Karpas-422 (cell line): ENCODE measurements around the gene PIP4K2C. TPM values are rescaled to one million over a fixed set of nuclear protein-coding genes. Genes with fewer than 3 reads are reported as not detected.
"Not testable (repeated sequence)": the region's sequence is repeated elsewhere in the genome, so short reads cannot be mapped to it uniquely, and the experiment has no call there.

Experiments used
- DNase-seq: peaks from one replicate; pipeline ENCODE4 v3.0.0-alpha.2; 2015
- H2AFZ ChIP-seq: fragments of 200-600 bp; sonication (generic); 2 replicates; pipeline ENCODE4 v1.6.1; 2014; ENCODE audit warnings: antibody characterized with exemption, low read length, mixed read lengths
- H3K27ac ChIP-seq: fragments of 200-600 bp; sonication (generic); 2 replicates; pipeline ENCODE4 v1.5.1; 2014; ENCODE audit warnings: mild to moderate bottlenecking, low read length, moderate library complexity
- H3K27me3 ChIP-seq: fragments of 200-600 bp; sonication (generic); 2 replicates; pipeline ENCODE4 v1.6.1; 2014; ENCODE audit warnings: low read length, mixed read lengths
- H3K36me3 ChIP-seq: fragments of 200-600 bp; sonication (generic); 2 replicates; pipeline ENCODE4 v1.6.1; 2014; ENCODE audit warnings: low read length, mixed read lengths; ENCODE audit not compliant: insufficient read depth
- H3K4me1 ChIP-seq: fragments of 200-600 bp; sonication (generic); 2 replicates; pipeline ENCODE4 v1.6.1; 2014; ENCODE audit warnings: mild to moderate bottlenecking, low read length, mixed read lengths
- H3K4me2 ChIP-seq: fragments of 200-600 bp; sonication (generic); 2 replicates; pipeline ENCODE4 v1.6.1; 2014; ENCODE audit warnings: low read length, low read depth, mild to moderate bottlenecking; ENCODE audit not compliant: poor library complexity, severe bottlenecking
- H3K4me3 ChIP-seq: fragments of 200-600 bp; sonication (generic); 2 replicates; pipeline ENCODE4 v1.5.1; 2014; ENCODE audit warnings: mild to moderate bottlenecking, antibody characterized with exemption, low read length, mixed read lengths
- H3K79me2 ChIP-seq: fragments of 200-600 bp; sonication (generic); 2 replicates; pipeline ENCODE4 v1.6.1; 2014; ENCODE audit warnings: mild to moderate bottlenecking, low read length, mixed read lengths
- H3K9ac ChIP-seq: fragments of 200-600 bp; sonication (generic); 2 replicates; pipeline ENCODE4 v1.6.0; 2014; ENCODE audit warnings: low read length
- H3K9me2 ChIP-seq: fragments of 200-600 bp; sonication (generic), shearing (Covaris generic); replicated peaks from 2 replicates; pipeline ENCODE4 v1.6.0; 2014; ENCODE audit warnings: mild to moderate bottlenecking, low read length, moderate library complexity; ENCODE audit not compliant: insufficient read depth
- H3K9me3 ChIP-seq: fragments of 300-700, 200-600 bp; sonication (generic); 2 replicates; pipeline ENCODE4 v1.6.1; 2014; ENCODE audit warnings: low read length, mixed read lengths
- H4K20me1 ChIP-seq: fragments of 200-600 bp; sonication (generic); 2 replicates; pipeline ENCODE4 v1.6.1; 2014; ENCODE audit warnings: mild to moderate bottlenecking, antibody characterized with exemption, low read length, low read depth; ENCODE audit not compliant: insufficient read depth
- total RNA-seq: library from RNA; depleted of rRNA; stranded (reverse); fragments of >200 nt; shearing (Covaris generic); gene quantifications from 2 replicates; pipeline ENCODE4 v1.2.3, GENCODE V29; 2014; ENCODE audit warnings: low replicate concordance

The PIP4K2C gene
- total RNA-seq, 1 experiment from 2014 or later: 23.9 TPM

DNA sequence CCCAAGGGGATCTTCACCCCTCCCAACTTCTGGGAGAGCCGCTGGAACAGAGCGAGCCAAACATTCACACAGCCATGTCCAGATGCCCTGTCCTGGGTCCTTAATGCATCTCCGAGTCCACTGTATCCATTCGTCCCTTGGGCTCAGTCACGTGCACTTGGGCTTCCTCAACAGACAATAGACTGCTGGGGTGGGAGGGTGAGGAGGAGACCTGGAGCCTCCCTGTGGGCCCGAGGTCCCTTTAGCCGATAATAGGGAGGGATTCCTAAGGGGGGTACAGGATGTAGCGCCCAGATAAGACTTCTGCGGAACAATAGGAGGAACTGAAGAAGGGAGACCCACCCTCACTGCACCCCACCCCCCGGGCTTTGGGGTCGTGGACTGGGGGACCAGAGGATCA lies 26.9 kb downstream of the PIP4K2C start:
- H3K27ac ChIP-seq: no peak overlapping the region
- no peaks in the 10 kb centered on the region for H3K9me3 ChIP-seq
- DNase-seq: no peak
- H3K4me3 ChIP-seq: no peak overlapping the region
- H3K9me2 ChIP-seq: no peaks in the 10 kb centered on the region
- no peak overlapping the region for H3K4me2 ChIP-seq
- H3K36me3 ChIP-seq: no peaks in the 10 kb centered on the region
- no peaks in the 10 kb centered on the region for H4K20me1 ChIP-seq
- no peaks in the 10 kb centered on the region for H3K27me3 ChIP-seq
- no peaks in the 10 kb centered on the region for H3K79me2 ChIP-seq
- H3K4me1 ChIP-seq: peaks cover 22% of the 10 kb centered on the region
- no peak overlapping the region for H3K9ac ChIP-seq
- no peak overlapping the region for H2AFZ ChIP-seq

DNA sequence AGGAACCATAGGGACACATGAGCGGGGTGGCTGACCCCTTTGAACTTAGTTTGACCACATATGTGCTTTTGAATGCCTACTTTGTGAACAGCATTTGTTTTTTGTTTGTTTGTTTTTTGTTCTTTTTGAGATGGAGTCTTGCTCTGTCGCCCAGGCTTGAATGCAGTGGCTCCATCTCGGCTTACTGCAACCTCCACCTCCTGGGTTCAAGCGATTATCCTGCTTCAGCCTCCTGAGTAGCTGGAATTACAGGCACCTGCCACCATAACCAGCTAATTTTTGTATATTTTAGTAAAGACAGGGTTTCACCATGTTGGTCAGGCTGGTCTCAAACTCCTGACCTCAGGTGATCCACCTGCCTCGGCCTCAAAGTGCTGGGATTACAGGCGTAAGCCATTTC lies 27.4 kb downstream of the PIP4K2C start:
- not testable (repeated sequence) for H3K9ac ChIP-seq, H4K20me1 ChIP-seq, H3K36me3 ChIP-seq, H3K4me3 ChIP-seq, H3K27ac ChIP-seq, H2AFZ ChIP-seq, H3K79me2 ChIP-seq, DNase-seq, H3K9me2 ChIP-seq, H3K4me2 ChIP-seq, H3K9me3 ChIP-seq, H3K27me3 ChIP-seq
- H3K4me1 ChIP-seq: peaks cover 19% of the 10 kb centered on the region

DNA sequence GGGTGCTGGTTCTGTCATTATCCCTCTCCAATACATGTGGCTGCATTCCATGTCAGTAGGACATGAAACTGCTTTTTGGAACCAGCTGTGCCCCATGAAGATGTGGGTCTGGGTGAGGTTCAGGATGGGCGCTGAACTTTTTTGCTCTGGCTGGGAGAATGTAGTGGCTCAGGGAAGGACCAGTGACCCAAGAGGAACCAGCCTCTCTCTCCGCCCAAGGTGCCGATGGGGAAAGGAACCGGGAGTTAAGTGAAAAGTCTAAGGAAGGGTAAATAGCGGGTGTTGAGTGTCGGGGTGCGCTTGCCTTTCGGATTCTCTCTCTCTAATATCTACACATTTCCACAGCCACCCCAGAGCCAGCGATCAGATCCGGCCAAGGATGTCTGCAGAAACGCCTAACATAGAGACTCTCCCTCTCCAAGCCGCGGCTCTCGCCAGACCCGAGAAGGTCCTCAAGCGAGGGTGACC lies 28.0 kb downstream of the PIP4K2C start:
- H3K4me1 ChIP-seq: peaks cover 14% of the 10 kb centered on the region
- no peaks in the 10 kb centered on the region for H3K9me3 ChIP-seq
- no peak for DNase-seq
- no peaks in the 10 kb centered on the region for H3K79me2 ChIP-seq
- H3K4me3 ChIP-seq: no peak overlapping the region
- H3K27me3 ChIP-seq: no peaks in the 10 kb centered on the region
- H4K20me1 ChIP-seq: no peaks in the 10 kb centered on the region
- no peak overlapping the region for H3K27ac ChIP-seq
- H3K9ac ChIP-seq: no peak overlapping the region
- no peaks in the 10 kb centered on the region for H3K36me3 ChIP-seq
- H3K4me2 ChIP-seq: no peak overlapping the region
- H3K9me2 ChIP-seq: no peaks in the 10 kb centered on the region
- no peak overlapping the region for H2AFZ ChIP-seq

DNA sequence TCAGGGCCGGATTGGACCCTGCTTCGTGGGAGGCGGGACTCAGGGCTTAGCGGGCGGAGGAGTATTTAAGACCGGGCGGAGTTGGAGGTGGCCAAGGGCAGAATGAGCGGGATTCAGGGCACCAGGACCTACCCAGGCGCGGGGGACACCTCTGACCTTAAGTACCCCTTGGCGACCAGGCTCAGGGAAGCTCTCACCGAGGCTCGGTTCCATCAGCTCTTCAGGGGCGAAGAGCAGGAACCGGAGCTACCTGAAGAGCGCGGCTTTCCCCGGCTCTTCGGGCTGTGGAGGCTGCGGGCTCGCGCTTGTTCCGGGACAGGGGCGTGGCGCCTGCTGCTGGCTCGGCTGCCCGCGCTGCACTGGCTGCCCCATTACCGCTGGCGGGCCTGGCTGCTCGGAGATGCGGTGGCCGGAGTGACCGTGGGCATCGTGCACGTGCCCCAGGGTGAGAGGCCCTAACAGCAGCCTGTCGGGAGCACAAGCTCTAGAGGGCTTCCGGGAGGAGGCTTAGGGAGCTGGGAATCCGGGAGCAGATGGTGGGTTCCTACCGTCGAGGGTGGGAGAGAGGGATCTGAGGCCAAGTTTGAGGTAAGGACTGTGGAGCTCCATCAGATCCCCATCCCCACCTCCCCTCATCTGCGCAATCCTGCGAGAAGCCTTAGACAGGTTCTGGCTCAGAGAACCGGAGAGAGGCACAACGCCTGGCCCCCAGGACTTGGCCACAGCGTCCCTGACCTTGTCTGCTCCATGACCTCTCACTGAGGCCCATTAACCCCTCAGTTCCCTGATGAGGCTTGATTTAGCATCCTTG lies 28.6 kb downstream of the PIP4K2C start:
- Histone ChIP-seq H3K9me2 (no peaks in the 10 kb centered on the region), H3K4me2 (no peak overlapping the region), H3K4me3 (no peak overlapping the region), H3K36me3 (no peaks in the 10 kb centered on the region), H3K27ac (no peak overlapping the region), H3K9ac (no peak overlapping the region), H3K4me1 (peaks cover 7% of the 10 kb centered on the region), H4K20me1 (no peaks in the 10 kb centered on the region), H3K9me3 (no peaks in the 10 kb centered on the region), H3K27me3 (no peaks in the 10 kb centered on the region), H3K79me2 (no peaks in the 10 kb centered on the region), H2AFZ (no peak overlapping the region)
- no peak for DNase-seq

DNA sequence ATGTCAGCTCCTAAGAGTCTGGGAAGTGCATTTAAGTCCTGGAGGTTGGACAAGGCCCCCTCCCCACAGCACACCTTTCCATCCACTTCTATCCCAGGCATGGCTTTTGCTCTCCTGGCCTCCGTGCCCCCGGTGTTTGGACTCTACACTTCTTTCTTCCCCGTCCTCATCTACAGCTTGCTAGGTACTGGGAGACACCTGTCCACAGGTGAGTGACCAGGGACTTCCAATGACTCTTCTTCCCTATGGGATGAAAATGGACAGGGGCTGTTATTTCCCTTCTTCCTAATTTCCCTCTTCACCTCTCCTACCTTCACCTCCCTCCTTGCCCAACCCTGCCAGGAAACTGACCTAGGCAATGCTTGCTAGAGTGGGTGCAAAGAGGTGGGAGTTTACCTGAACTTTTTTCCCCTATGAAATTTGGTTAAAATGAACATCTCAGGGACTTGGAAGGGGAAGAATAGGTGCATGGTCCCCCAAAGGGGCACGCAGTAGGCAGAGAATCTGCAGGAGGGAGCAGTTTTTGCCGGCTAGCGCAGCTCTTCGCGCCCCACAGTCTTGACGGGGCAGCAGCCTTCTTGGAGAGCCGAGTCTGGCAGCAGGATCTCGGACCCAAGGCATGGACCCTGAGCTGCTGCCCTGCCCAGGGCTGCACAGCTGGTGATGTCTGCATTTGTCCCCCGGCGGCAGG lies 29.4 kb downstream of the PIP4K2C start:
- Histone ChIP-seq H3K27me3 (no peaks in the 10 kb centered on the region), H2AFZ (no peak overlapping the region), H4K20me1 (no peaks in the 10 kb centered on the region; the same call in 1 of the 2 replicates)

DNA sequence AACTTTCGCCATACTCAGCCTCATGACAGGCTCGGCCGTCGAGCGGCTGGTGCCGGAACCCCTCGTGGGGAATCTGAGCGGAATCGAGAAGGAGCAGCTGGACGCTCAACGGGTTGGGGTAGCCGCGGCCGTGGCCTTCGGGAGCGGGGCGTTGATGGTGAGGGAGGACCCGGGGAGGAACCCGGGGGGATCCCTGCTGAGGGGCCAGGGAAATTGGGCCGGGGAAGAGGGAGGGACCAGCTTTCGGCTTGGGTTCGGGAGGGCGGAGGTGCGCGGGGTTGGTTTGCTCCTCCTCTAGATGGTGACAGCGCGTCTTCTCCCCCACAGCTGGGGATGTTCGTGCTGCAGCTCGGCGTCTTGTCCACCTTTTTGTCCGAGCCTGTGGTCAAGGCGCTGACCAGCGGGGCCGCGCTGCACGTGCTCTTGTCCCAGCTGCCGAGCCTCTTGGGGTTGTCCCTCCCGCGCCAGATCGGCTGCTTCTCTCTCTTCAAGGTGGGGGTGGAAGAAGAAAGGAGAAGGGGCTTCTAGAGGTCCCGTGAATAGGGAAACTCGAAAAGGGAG lies 30.0 kb downstream of the PIP4K2C start:
- H3K79me2 ChIP-seq: no peaks in the 10 kb centered on the region
- H4K20me1 ChIP-seq: no peaks in the 10 kb centered on the region; the same call in 1 of the 2 replicates
- H3K27ac ChIP-seq: no peak overlapping the region
- no peak overlapping the region for H3K9ac ChIP-seq
- no peak overlapping the region for H2AFZ ChIP-seq
- no peak for DNase-seq
- no peaks in the 10 kb centered on the region for H3K27me3 ChIP-seq
- H3K9me2 ChIP-seq: no peaks in the 10 kb centered on the region
- no peak overlapping the region for H3K4me2 ChIP-seq
- H3K4me3 ChIP-seq: no peak overlapping the region
- no peaks in the 10 kb centered on the region for H3K36me3 ChIP-seq
- H3K9me3 ChIP-seq: no peaks in the 10 kb centered on the region
- H3K4me1 ChIP-seq: no peaks in the 10 kb centered on the region

More for the DNA sequence above, 29.4 kb downstream of the PIP4K2C start:
- Histone ChIP-seq H3K36me3 (no peaks in the 10 kb centered on the region), H3K4me3 (no peak overlapping the region), H3K27ac (no peak overlapping the region), H3K4me1 (no peaks in the 10 kb centered on the region; the same call in 1 of the 2 replicates), H3K9me3 (no peaks in the 10 kb centered on the region), H3K9me2 (no peaks in the 10 kb centered on the region), H3K9ac (no peak overlapping the region), H3K4me2 (no peak overlapping the region), H3K79me2 (no peaks in the 10 kb centered on the region)
- no peak for DNase-seq

DNA sequence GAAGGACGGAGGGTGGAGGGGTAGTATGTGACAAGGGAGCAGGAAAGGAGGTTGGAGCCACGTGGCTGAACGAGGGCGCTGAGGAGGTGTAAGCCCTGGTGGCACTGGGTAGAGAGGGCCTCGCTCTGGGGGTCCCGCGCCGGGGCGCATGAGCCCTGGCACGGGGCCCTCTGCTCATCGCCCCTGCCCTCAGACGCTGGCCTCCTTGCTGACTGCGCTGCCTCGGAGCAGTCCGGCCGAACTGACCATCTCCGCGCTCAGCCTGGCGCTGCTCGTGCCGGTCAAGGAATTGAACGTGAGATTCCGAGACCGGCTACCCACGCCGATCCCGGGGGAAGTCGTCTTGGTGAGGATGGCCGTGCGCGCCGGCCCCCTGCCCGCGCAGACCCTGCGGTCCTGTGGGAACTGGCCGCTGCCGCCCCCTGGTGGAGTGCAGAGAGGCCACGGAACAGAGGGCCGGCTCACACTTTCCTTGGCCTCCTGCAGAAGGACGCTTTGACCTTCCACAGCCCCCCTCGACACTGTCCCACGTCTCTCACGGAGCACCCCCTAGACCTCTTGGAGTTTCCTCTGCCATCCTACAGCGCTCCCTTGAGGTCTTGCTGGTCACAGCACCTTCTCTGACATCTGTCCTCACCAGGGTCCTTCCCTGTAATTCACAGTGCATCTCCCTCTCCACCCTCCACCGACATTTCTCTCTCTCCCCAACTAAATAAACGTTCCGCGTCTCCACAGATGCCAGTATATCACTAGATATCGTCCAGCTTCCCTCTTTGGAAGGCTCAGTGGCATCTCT lies 30.7 kb downstream of the PIP4K2C start:
- H4K20me1 ChIP-seq: no peaks in the 10 kb centered on the region; the same call in 1 of the 2 replicates
- no peaks in the 10 kb centered on the region for H3K9me3 ChIP-seq
- no peak overlapping the region for H3K27ac ChIP-seq
- no peaks in the 10 kb centered on the region for H3K36me3 ChIP-seq
- H3K9ac ChIP-seq: no peak overlapping the region
- H3K9me2 ChIP-seq: no peaks in the 10 kb centered on the region
- H3K4me2 ChIP-seq: no peak overlapping the region
- H3K4me1 ChIP-seq: no peaks in the 10 kb centered on the region
- H3K79me2 ChIP-seq: no peaks in the 10 kb centered on the region
- H2AFZ ChIP-seq: no peak overlapping the region
- peak; percentile 65 for DNase-seq
- no peak overlapping the region for H3K4me3 ChIP-seq
- no peaks in the 10 kb centered on the region for H3K27me3 ChIP-seq
